H1 (cell line): ENCODE data around the gene ELMO1. TPM values are rescaled to one million over a fixed set of nuclear protein-coding genes. Genes with fewer than 3 reads are reported as not detected.

Experiments used
- CTCF ChIA-PET: fragments of 300-600 bp; sonication (Branson Sonifier 250); formaldehyde crosslinking; loops from one replicate; lab custom pipeline; 2021; ENCODE audit not compliant: partially characterized antibody; lab: Charles Lee
- POLR2A ChIA-PET: fragments of 300-600 bp; sonication (Branson Sonifier 250); formaldehyde crosslinking; loops from one replicate; lab custom pipeline; 2021; ENCODE audit warnings: inconsistent platforms; ENCODE audit not compliant: partially characterized antibody; lab: Charles Lee
- DNase-seq, 2 experiments: peaks; one replicate each; pipeline versions ENCODE4 v3.0.0 to v3.0.0-alpha.2; 2010 to 2022; ENCODE audit warnings: low spot score in 2 of 2, low read depth in 1 of 2, mixed read lengths in 1 of 2
- FAIRE-seq: peaks from 2 replicates; lab custom pipeline; 2011; peaks lifted over from hg19 to GRCh38; lab: Jason Lieb, UNC
- H2AFZ ChIP-seq: 2 replicates; pipeline ENCODE4 v1.8.1; 2012; ENCODE audit warnings: low read length, inconsistent platforms
- H2AK5ac ChIP-seq: 2 replicates; pipeline ENCODE4 v1.6.1; 2013; ENCODE audit warnings: low read depth, low read length
- H2BK120ac ChIP-seq: replicated peaks from 2 replicates; pipeline ENCODE3; 2013; ENCODE audit warnings: low read depth, low read length, inconsistent platforms
- H2BK12ac ChIP-seq: 2 replicates; pipeline ENCODE4 v1.6.1; 2013; ENCODE audit warnings: low read depth, low read length
- H2BK15ac ChIP-seq: 2 replicates; pipeline ENCODE4 v1.6.1; 2013; ENCODE audit warnings: low read length
- H2BK20ac ChIP-seq: 2 replicates; pipeline ENCODE4 v1.6.1; 2013; ENCODE audit warnings: low read length
- H2BK5ac ChIP-seq: 2 replicates; pipeline ENCODE4 v1.6.1; 2013; ENCODE audit warnings: low read depth, low read length
- H3K14ac ChIP-seq: 2 replicates; pipeline ENCODE4 v1.6.1; 2013; ENCODE audit warnings: inconsistent platforms; ENCODE audit not compliant: insufficient read length
- H3K18ac ChIP-seq: 2 replicates; pipeline ENCODE4 v1.6.1; 2013; ENCODE audit warnings: low read length; ENCODE audit errors: extremely low read depth
- H3K23ac ChIP-seq: 2 replicates; pipeline ENCODE4 v1.6.1; 2013; ENCODE audit warnings: inconsistent platforms; ENCODE audit not compliant: insufficient read length
- H3K23me2 ChIP-seq: 2 replicates; pipeline ENCODE4 v1.6.1; 2013; ENCODE audit warnings: low read depth, low read length
- H3K27ac ChIP-seq: 2 replicates; pipeline ENCODE4 v1.6.1; 2011; ENCODE audit warnings: low read depth, low read length, inconsistent platforms
- H3K27me3 ChIP-seq, 4 experiments: replicated peaks in 1 of 4; 1 replicate in 1 of 4; 2 replicates in 3 of 4; pipeline versions ENCODE4 v1.6.1 to v1.8.1; 2011 to 2013; ENCODE audit warnings: low read length in 3 of 4, mild to moderate bottlenecking in 3 of 4, inconsistent platforms in 2 of 4, mixed read lengths in 2 of 4, moderate library complexity in 1 of 4; ENCODE audit not compliant: control insufficient read depth in 3 of 4, insufficient read depth in 3 of 4; ENCODE audit errors: extremely low read depth in 1 of 4
- H3K36me3 ChIP-seq, 4 experiments: 2 replicates each; pipeline versions ENCODE4 v1.6.1 to v1.8.1; 2011 to 2013; ENCODE audit warnings: mild to moderate bottlenecking in 4 of 4, low read length in 3 of 4, moderate library complexity in 2 of 4, control low read depth in 1 of 4, inconsistent platforms in 1 of 4; ENCODE audit not compliant: insufficient read depth in 4 of 4, control insufficient read depth in 2 of 4
- H3K4ac ChIP-seq: replicated peaks from 2 replicates; pipeline ENCODE3; 2013; ENCODE audit warnings: low read length, low read depth, mixed read lengths, inconsistent platforms; ENCODE audit not compliant: insufficient read length
- H3K4me1 ChIP-seq, 4 experiments: replicated peaks in 1 of 4; 1 replicate in 1 of 4; 2 replicates in 3 of 4; pipeline versions ENCODE4 v1.6.1 to v1.8.1; 2011 to 2013; ENCODE audit warnings: low read length in 3 of 4, inconsistent platforms in 2 of 4, mixed read lengths in 1 of 4; ENCODE audit not compliant: insufficient read depth in 4 of 4, control insufficient read depth in 3 of 4
- H3K4me2 ChIP-seq, 2 experiments: 2 replicates each; pipeline versions ENCODE4 v1.6.1 to v1.8.1; 2011 to 2013; ENCODE audit warnings: low read depth in 2 of 2, low read length in 2 of 2, control low read depth in 1 of 2, inconsistent platforms in 1 of 2, mild to moderate bottlenecking in 1 of 2; ENCODE audit not compliant: insufficient read depth in 1 of 2
- H3K4me3 ChIP-seq, 4 experiments: fragments of 200-600, 300-600 bp in 1 of 4; sonication (generic), shearing (Covaris generic), sonication (Bioruptor Twin) in 1 of 4; 2 replicates each; pipeline versions ENCODE4 v1.5.1 to v1.8.1; 2011 to 2016; ENCODE audit warnings: low read length in 4 of 4, low read depth in 3 of 4, control low read depth in 2 of 4, inconsistent platforms in 2 of 4, mild to moderate bottlenecking in 2 of 4, mixed read lengths in 1 of 4, moderate library complexity in 1 of 4; ENCODE audit not compliant: insufficient read depth in 2 of 4; ENCODE audit errors: extremely low read depth in 1 of 4
- H3K56ac ChIP-seq: replicated peaks from 2 replicates; pipeline ENCODE3; 2013; ENCODE audit warnings: low read depth, mild to moderate bottlenecking, mixed read lengths, low read length, inconsistent platforms; ENCODE audit not compliant: insufficient read length
- H3K79me1 ChIP-seq: 2 replicates; pipeline ENCODE4 v1.6.1; 2013; ENCODE audit warnings: low read depth, low read length, control low read depth
- H3K79me2 ChIP-seq, 2 experiments: 2 replicates each; pipeline versions ENCODE4 v1.6.1 to v1.8.1; 2012 to 2013; ENCODE audit warnings: low read length in 2 of 2, mild to moderate bottlenecking in 2 of 2, inconsistent platforms in 1 of 2; ENCODE audit not compliant: insufficient read depth in 2 of 2, control insufficient read depth in 1 of 2
- H3K9ac ChIP-seq, 4 experiments: replicated peaks in 1 of 4; 1 replicate in 1 of 4; 2 replicates in 3 of 4; pipeline versions ENCODE4 v1.6.1 to v1.8.1; 2011 to 2013; ENCODE audit warnings: low read depth in 3 of 4, low read length in 3 of 4, control low read depth in 2 of 4, mild to moderate bottlenecking in 2 of 4, moderate library complexity in 2 of 4, inconsistent platforms in 1 of 4; ENCODE audit errors: extremely low read depth in 1 of 4
- H3K9me3 ChIP-seq, 2 experiments: 2 replicates each; pipeline versions ENCODE4 v1.6.1 to v1.8.1; 2012 to 2013; ENCODE audit warnings: mild to moderate bottlenecking in 2 of 2, moderate library complexity in 2 of 2, control low read depth in 1 of 2, inconsistent platforms in 1 of 2, low read depth in 1 of 2, low read length in 1 of 2, mixed read lengths in 1 of 2; ENCODE audit not compliant: insufficient read depth in 2 of 2
- H4K20me1 ChIP-seq, 2 experiments: replicated peaks in 1 of 2; 2 replicates each; pipeline versions ENCODE3 to v1.8.1; 2011 to 2013; ENCODE audit warnings: inconsistent platforms in 2 of 2, low read length in 2 of 2, mild to moderate bottlenecking in 1 of 2; ENCODE audit not compliant: insufficient read depth in 2 of 2, control insufficient read depth in 1 of 2
- H4K5ac ChIP-seq: 2 replicates; pipeline ENCODE4 v1.6.1; 2013; ENCODE audit warnings: low read length, low read depth, mixed read lengths, inconsistent platforms; ENCODE audit not compliant: insufficient read length
- H4K8ac ChIP-seq: 2 replicates; pipeline ENCODE4 v1.8.0; 2013; ENCODE audit warnings: mild to moderate bottlenecking, moderate library complexity, low read length, inconsistent platforms; ENCODE audit not compliant: insufficient read depth; ENCODE audit errors: extremely low read depth
- H4K91ac ChIP-seq: replicated peaks from 2 replicates; pipeline ENCODE3; 2013; ENCODE audit warnings: low read length, mixed read lengths, inconsistent platforms; ENCODE audit not compliant: insufficient read length
- ATF2 ChIP-seq: IDR thresholded peaks from 2 replicates; pipeline ENCODE4 v1.6.1; 2012; ENCODE audit warnings: low read length, inconsistent platforms
- BRCA1 ChIP-seq: IDR thresholded peaks from 2 replicates; pipeline ENCODE4 v1.6.1; 2012; ENCODE audit warnings: low read depth, low read length, improper control_type of control experiment
- CEBPB ChIP-seq: IDR thresholded peaks from 2 replicates; pipeline ENCODE4 v1.6.1; 2012; ENCODE audit warnings: low read depth, low read length
- CTCF ChIP-seq, 3 experiments: IDR thresholded peaks; 1 replicate in 2 of 3; 2 replicates in 1 of 3; pipeline versions ENCODE4 v1.5.1 to v1.6.1; 2011; ENCODE audit warnings: low read length in 3 of 3, mild to moderate bottlenecking in 3 of 3, inconsistent platforms in 2 of 3, low read depth in 1 of 3, moderate library complexity in 1 of 3; ENCODE audit not compliant: insufficient read depth in 1 of 3; ENCODE audit errors: control extremely low read depth in 1 of 3
- MAFK ChIP-seq: IDR thresholded peaks from 2 replicates; pipeline ENCODE4 v1.6.1; 2012; ENCODE audit warnings: low read depth, mild to moderate bottlenecking, improper control_type of control experiment, low read length
- RAD21 ChIP-seq, 2 experiments: IDR thresholded peaks in 1 of 2; conservative IDR thresholded peaks in 1 of 2; 2 replicates each; pipeline ENCODE4 v1.6.1; 2011; ENCODE audit warnings: low read depth in 2 of 2, low read length in 2 of 2, improper control_type of control experiment in 1 of 2, inconsistent platforms in 1 of 2, mild to moderate bottlenecking in 1 of 2, moderate library complexity in 1 of 2
- RNF2 ChIP-seq: fragments of 200-900, 300-1000 bp; sonication (generic); IDR thresholded peaks from 2 replicates; pipeline ENCODE4 v1.7.1; 2016; ENCODE audit warnings: borderline replicate concordance, low read depth, mild to moderate bottlenecking, antibody characterized with exemption, low read length; ENCODE audit not compliant: poor library complexity, severe bottlenecking; ENCODE audit errors: missing control alignments
- SAP30 ChIP-seq: fragments of 300-600 bp; sonication (generic); IDR thresholded peaks from 2 replicates; pipeline ENCODE4 v1.7.1; 2012; ENCODE audit warnings: low read length, moderate library complexity, mild to moderate bottlenecking, inconsistent platforms; ENCODE audit not compliant: insufficient read depth, insufficient replicate concordance
- TAF7 ChIP-seq: optimal IDR thresholded peaks from 2 replicates; pipeline ENCODE3; 2011; ENCODE audit warnings: low read depth, mild to moderate bottlenecking, inconsistent platforms, low read length, moderate library complexity, borderline replicate concordance
- WGBS, 2 experiments: shearing (Covaris generic) in 1 of 2; methylation state at CpG; one replicate each; pipeline versions ENCODE4 v1.1.6 to v1.1.7; 2013 to 2015; ENCODE audit warnings: low lambda C conversion rate in 2 of 2, mixed read lengths in 2 of 2, inconsistent platforms in 1 of 2, low coverage in 1 of 2, missing lambda C conversion rate in 1 of 2; ENCODE audit not compliant: insufficient replicate concordance in 2 of 2, insufficient coverage in 1 of 2, insufficient read length in 1 of 2; ENCODE audit errors: extremely low coverage in 1 of 2, missing lambda C conversion rate in 1 of 2; 5-methylcytosine and 5-hydroxymethylcytosine counted together
- polyA plus RNA-seq, 7 experiments: library from polyadenylated mRNA; depleted of rRNA in 3 of 7; stranded (reverse) in 5 of 7; unstranded in 2 of 7; fragments of >200 nt in 5 of 7; fragments of 200-250 nt in 2 of 7; gene quantifications; 1 replicate in 5 of 7; 2 replicates in 1 of 7; 4 replicates in 1 of 7; pipeline versions ENCODE4 v1.2.1 to v1.2.3, GENCODE V29; 2011 to 2013; ENCODE audit warnings: missing spikeins in 2 of 7, mixed read lengths in 2 of 7
- total RNA-seq: library from RNA; stranded (reverse); fragmentation: NEBNext Ultra II Directional; extraction: Animal tissue kit (Norgen Biotek cat#: 25700); gene quantifications from 2 replicates; pipeline ENCODE4 v1.2.1, GENCODE V29; 2021

ELMO1 gene
- total and polyA plus RNA-seq, 2 of the 8 experiments (the other 6 are each of a cell fraction or from before 2014, with no cell fraction given) = 18.4 to 21.0 TPM

DNA sequence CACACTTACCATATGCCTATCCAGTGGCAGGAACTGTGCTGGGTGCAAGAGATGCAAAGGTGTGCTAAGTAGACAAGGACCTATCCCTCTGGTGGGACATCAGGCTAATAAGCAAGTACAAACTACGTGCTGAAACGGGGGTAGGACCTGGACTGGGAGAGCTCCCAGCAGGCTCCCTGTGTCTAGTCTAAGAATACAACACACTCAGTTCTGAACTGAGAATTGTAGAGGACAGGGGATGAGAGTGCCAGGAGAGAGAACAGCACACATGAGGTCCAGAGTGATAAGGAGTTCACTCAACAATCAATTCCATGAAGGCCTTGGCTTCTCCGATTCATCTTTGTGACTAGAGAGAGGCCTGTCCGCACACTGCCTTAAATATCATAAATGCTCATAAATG lies 253.7 kb downstream of the ELMO1 start:
- Histone ChIP-seq H4K5ac (no peak overlapping the region), H2BK15ac (no peak overlapping the region), H3K14ac (no peak overlapping the region), H3K4me3 (no peak overlapping the region), H3K23ac (no peak overlapping the region), H3K4me2 (no peak overlapping the region), H3K9ac (no peak overlapping the region), H2AK5ac (no peak overlapping the region), H3K56ac (no peak overlapping the region), H3K36me3 (no peaks in the 10 kb centered on the region), H3K79me1 (no peaks in the 10 kb centered on the region), H3K23me2 (no peaks in the 10 kb centered on the region), H4K20me1 (no peaks in the 10 kb centered on the region), H3K4me1 (no peaks in the 10 kb centered on the region), H2BK120ac (no peak overlapping the region), H2BK12ac (no peak overlapping the region), H3K27me3 (no peaks in the 10 kb centered on the region), H4K8ac (no peak overlapping the region), H3K4ac (no peak overlapping the region), H3K27ac (no peak overlapping the region), H2BK20ac (no peak overlapping the region), H3K18ac (no peak overlapping the region), H3K79me2 (no peaks in the 10 kb centered on the region), H4K91ac (no peak overlapping the region), H2AFZ (no peak overlapping the region), H3K9me3 (no peaks in the 10 kb centered on the region), H2BK5ac (no peak overlapping the region)
- ChIA-PET POLR2A (no interaction called here), CTCF (interaction anchor here (1.0 to 2.0 kb wide), 6 partner anchors 13 to 707 kb away, joined by 3 to 4 read pairs (median 3); no protein-coding TSS in a partner anchor)
- 96% methylated on average over 4 of the region's 4 CpGs; no CpG with 5 or more reads in 1 of the 2 experiments for WGBS, 2 experiments
- DNase-seq = no peak
- FAIRE-seq = no peak
- TF ChIP-seq SAP30 (no peak), RNF2 (no peak), RAD21 (IDR thresholded peaks at IDR 0.05 in 1 of 2, conservative IDR thresholded peaks at IDR 0.05 in 1 of 2; ENCODE audit: low read depth in 2 of 2, low read length in 2 of 2) (no peak), MAFK (no peak), BRCA1 (no peak), ATF2 (no peak), TAF7 (no peak), CTCF (IDR thresholded peaks at IDR 0.05; ENCODE audit: control extremely low read depth in 1 of 3, insufficient read depth in 1 of 3, low read depth in 1 of 3, low read length in 3 of 3) (no peak), CEBPB (no peak)
